ENCODE measurements around the gene PLIN5.

GRCh38 chr19:4539693-4540581 lies 4.9 kb upstream of the PLIN5 start, which contains the start of gene LRG1:
- TF ChIP-seq TARDBP (IDR thresholded peaks at IDR 0.05): no peak
- no peak for TF ChIP-seq BHLHE40 (IDR thresholded peaks at IDR 0.05; ENCODE audit: borderline replicate concordance)
- TF ChIP-seq NFRKB (IDR thresholded peaks at IDR 0.05): no peak
- no peak for TF ChIP-seq ARNT (IDR thresholded peaks at IDR 0.05)
- no peak for TF ChIP-seq SUZ12 (IDR thresholded peaks at IDR 0.05)
- TF ChIP-seq ZNF384 (IDR thresholded peaks at IDR 0.05): no peak
- TF ChIP-seq HDGF (IDR thresholded peaks at IDR 0.05; ENCODE audit: borderline replicate concordance): no peak

Measured in HEK293T (cell line).